ENCODE results near the gene VAV2.
"Not testable (repeated sequence)": the region's sequence is repeated elsewhere in the genome, so short reads cannot be mapped to it uniquely, and the experiment has no call there.

VAV2 gene

GRCh38 chr9:133769511-133770075 lies 222.5 kb downstream of the VAV2 start:
- no peak for DNase-seq (ENCODE audit: low spot score)

- DNase-seq (ENCODE audit: low spot score), result no peak
Observed at GRCh38 chr9:133768859-133769510, 223.1 kb downstream of the VAV2 start.

- DNase-seq (ENCODE audit: low spot score), result no peak
Observed at GRCh38 chr9:133768371-133768858, 223.7 kb downstream of the VAV2 start.

- no peak for DNase-seq (ENCODE audit: low spot score)
Observed at GRCh38 chr9:133767625-133768024, 224.5 kb downstream of the VAV2 start.

DNA sequence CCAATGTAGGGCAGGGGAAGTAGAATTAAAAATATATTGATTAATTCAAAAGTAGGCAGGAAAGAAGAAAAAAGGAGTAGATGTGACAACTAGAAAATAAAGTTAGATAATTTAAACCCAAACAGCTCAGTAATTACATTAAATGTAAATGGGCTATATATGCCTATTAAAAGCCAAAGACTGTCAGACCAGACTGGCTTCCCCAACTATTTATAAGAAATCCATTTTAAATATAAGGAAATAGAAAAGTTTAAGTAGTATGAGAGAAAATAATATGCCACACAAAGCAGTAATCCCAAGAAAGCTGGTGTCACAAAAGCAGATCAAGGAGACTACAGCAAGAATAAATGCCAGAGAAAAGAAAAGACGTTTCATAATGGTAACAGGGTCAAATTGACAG lies 225.1 kb downstream of the VAV2 start:
- DNase-seq (ENCODE audit: low spot score), result no peak

GRCh38 chr9:133766234-133766633 lies 225.9 kb downstream of the VAV2 start:
- DNase-seq (ENCODE audit: low spot score), result not testable (repeated sequence)

GRCh38 chr9:133763272-133764183 lies 228.6 kb downstream of the VAV2 start:
- DNase-seq (ENCODE audit: low spot score), result no peak

DNA sequence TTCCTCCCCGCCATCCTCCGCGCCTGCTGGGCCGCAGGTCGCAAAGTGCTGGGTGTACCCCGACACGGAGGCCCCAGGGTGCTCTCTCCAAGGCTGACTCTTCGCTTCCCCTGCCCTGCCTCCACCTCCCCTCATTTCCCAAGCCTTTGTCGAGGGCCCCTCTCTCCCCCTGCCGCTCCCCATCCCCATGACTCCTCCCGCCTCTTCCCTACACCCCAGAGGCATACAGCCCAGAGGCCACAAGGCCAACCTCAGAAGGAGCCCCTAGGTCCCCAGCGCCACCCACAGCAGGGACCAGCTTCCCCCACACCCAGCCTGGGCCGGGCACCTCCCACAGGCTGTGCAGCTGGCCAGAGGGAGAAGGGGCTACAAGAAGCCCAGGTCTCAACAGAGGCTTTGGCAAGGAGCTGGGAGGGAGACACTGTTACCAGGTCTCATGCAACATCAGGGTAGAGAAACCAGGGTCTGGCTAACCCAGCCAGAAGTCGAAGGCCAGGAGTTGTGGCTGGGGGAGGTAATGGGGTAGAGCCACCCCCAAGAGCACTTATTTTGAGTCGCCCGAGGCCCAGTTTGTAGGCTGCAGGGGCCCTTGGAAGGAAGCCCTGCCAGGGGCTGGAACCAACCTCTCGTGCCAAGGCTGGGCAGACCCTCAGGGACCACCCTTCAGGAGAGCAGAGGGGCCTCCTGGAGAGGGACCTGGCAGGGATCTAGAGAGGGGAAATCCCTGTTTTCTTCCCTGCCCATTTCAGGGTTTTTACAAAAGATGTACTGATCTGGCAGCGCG lies 229.4 kb downstream of the VAV2 start:
- DNase-seq (ENCODE audit: low spot score), result no peak

DNA sequence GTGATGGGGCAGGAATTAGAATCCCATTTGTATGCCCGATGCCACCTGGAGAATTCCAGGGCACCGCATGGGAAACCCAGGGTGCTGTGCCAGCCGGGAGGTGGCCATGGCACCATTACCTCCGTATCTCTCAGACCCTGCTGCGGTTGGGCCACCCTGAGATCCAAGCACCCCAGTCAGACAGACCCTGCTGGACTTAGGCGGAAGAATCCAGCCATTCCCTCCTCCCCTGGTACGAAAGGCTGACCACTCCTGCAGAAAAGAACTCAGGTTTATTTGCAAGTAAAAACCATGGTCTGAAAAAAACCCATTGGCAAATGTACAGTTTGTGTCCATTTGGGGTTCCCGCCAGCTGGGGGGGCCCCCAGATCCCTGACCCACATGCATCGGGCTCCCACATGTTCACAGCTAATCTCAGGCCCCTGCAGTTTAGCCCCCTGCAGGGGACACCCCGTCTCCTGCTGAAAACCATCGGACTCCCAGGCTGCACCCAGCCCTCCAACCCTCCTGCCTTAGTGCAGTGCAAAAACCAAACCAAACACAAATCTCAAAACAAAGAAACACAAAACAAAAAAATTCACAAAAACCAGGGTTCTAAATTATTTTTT lies 230.4 kb downstream of the VAV2 start:
- DNase-seq (ENCODE audit: low spot score), result no peak

GRCh38 chr9:133760713-133761290 lies 231.3 kb downstream of the VAV2 start:
- no peak for DNase-seq (ENCODE audit: low spot score)

DNA sequence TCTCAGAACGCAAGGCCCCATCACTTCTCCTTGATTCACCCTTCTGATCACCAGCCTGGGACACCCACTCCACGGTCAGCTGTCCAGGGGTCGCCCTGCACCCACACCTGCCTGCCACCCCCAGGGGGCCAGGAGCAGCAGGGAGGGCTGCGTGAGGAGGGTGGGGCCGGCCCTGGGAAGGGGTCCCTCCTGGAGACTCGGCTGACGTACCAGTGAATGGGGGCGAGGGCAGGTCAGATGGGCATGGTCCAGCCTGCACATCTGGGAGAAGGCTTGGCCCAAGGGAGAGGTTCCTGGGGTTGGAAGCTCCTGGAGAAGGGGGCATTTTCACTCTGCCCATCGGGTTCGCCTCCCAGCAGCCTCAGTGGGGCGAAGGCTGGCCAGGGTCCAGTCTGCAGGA lies 232.2 kb downstream of the VAV2 start:
- DNase-seq (ENCODE audit: low spot score), result no peak

DNA sequence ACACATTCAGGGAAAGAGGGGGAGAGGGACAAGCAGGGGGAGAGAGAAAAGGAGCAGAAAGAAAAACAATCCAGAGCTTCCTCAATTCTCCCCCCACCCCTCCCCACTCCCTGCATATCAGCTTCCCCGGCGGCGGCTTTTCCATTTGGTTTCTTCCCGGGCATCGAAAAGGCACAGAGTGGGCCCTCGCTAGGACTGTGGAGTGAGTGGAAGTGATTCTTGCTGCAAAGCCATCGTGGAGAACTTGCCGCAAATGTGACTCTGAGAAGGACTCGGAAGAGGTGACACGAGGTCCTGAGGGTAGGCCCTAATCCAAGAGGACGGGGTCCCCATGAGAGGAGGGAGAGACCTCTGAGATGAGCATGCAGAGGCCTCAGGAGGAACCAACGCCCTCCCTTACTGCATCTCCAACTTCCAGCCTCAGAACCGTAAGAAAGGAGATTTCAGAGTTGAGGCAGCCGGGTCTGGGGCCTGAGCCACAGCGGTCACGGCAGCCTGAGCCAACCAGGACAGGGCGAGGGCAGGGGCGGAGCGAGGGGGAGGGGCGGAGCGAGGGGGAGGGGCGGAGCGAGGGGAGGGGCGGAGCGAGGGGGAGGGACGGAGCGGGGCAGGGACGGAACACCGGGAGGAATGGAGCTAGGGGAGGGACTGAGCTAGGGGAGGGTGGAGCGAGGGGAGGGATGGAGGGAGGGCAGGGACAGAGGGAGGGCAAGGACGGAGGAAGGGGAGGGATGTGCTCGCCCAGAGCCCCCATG lies 232.8 kb downstream of the VAV2 start:
- DNase-seq (ENCODE audit: low spot score), result no peak

- DNase-seq (ENCODE audit: low spot score), result no peak
Observed at GRCh38 chr9:133758228-133758627, 233.9 kb downstream of the VAV2 start.

- no peak for DNase-seq (ENCODE audit: low spot score)
Observed at GRCh38 chr9:133754688-133755227, 237.4 kb downstream of the VAV2 start.

DNA sequence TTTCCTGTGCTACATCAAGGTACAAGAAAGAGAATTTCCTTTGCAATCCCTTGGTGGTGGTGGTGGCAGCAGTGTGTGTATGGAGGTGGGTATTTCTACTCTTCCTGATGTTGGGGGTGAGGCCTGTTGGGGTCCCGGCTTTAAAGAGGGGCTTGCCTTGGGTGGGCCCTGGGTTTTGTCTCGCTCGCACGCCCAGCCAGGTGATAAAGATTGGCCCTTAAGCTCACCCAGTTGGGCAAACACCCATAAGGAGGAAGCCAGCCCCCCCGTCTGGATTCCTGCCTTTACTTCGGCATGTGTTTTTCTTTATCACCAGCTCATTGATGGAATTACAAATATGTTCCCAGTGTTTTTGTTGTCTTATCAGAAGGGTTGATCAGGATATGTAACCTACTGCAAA lies 237.9 kb downstream of the VAV2 start:
- no peak for DNase-seq (ENCODE audit: low spot score)

DNA sequence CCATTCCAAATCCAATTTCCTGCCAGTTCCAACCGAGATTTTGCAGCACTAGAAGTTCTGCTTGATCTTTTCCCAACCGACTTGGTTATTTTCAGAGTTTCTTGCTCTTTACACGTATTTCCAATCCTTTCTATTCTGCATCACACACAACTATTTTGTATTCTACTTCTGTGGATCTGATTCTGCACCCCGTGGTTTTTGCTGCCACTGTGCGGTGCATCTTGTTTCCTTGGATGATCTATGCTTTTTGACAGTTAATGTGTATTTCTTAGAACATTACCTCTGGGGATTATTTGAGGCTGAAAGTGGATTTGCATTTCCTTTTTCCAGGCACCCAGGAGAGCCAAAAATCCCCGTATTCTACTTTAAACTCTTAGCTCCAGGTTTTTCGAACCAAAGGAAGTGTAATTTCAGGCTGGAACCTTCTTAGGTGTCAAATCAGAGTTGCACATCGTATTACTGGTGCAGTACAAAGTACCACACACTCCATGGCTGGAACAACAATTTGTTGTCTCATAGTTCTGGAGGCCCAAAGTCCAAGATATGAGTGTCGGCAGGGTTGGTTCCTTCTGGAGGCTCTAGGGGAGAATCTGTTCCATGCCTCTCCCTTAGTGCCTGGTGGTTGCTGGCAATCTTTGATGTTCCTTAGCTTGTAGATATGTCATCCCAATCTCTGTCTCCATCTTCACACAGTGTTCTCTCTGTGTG lies 239.2 kb downstream of the VAV2 start:
- no peak for DNase-seq (ENCODE audit: low spot score)

DNA sequence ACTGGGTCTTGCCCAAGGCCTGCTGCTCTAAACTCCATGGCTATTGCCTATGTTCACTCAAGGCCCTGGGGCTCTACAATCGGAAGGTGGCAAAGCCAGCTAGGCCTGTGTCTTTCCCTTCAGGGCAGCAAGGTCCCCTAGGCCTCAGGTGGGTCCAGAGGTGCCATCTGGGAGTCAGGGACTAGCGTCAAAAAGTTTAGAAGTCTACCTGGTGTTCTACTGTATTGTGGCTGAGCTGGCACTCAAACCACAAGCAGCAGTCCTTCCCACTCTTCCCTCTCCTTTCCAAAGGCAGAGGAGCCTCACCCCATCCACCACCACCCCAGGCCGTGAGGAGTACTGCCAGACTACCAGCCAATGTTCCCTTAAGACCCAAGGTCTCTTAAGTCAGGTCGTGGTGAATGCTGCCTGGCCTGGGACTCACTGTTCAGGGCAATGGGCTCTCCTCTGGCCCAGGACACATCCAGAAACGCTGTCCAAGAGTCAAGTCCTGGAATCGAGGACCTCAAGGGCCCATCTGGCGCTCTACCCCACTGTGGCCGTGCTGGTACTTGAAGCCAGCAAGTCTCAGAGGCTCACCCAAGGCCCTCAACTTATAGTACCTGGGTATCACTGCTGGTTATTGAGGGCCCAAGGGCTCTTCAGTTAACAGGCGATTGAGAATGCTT lies 241.0 kb downstream of the VAV2 start:
- DNase-seq (ENCODE audit: low spot score), result no peak

GRCh38 chr9:133747309-133747708 lies 244.8 kb downstream of the VAV2 start:
- DNase-seq (ENCODE audit: low spot score), result no peak

- DNase-seq (ENCODE audit: low spot score), result not testable (repeated sequence)
Observed at GRCh38 chr9:133744528-133744927, 247.6 kb downstream of the VAV2 start.
